Stomach (tissue), 9 donors: ENCODE data around the gene SEL1L2. TPM values are rescaled to one million over a fixed set of nuclear protein-coding genes. Genes with fewer than 3 reads are reported as not detected.

Experiments
- DNase-seq, 2 donors: peaks; one replicate each; pipeline versions ENCODE4 v3.0.0 to v3.0.0-alpha.2; 2013 to 2019
- H3K27ac ChIP-seq, 5 donors: fragments of 200-600 bp in 4 of 5; sonication (generic) in 4 of 5; one replicate each; pipeline ENCODE4 v1.5.1; 2013 to 2019; ENCODE audit warnings: mild to moderate bottlenecking in 1 of 5, moderate library complexity in 1 of 5
- H3K27me3 ChIP-seq, 3 donors: fragments of 200-600 bp; sonication (generic); one replicate each; pipeline ENCODE4 v1.5.1; 2017 to 2019; ENCODE audit warnings: mixed run types in 1 of 3
- H3K36me3 ChIP-seq, 4 donors: fragments of 200-600 bp; sonication (generic); 1 replicate in 3 of 4; 2 replicates in 1 of 4; pipeline ENCODE4 v1.5.1; 2016 to 2019
- H3K4me1 ChIP-seq, 4 donors: fragments of 200-600 bp; sonication (generic); one replicate each; pipeline ENCODE4 v1.5.1; 2016 to 2019
- H3K4me3 ChIP-seq, 4 donors: fragments of 200-600 bp; sonication (generic) in 3 of 4; one replicate each; pipeline ENCODE4 v1.5.1; 2016 to 2019; ENCODE audit warnings: mild to moderate bottlenecking in 1 of 4
- H3K9me3 ChIP-seq, 4 donors: fragments of 200-600 bp; sonication (generic); one replicate each; pipeline ENCODE4 v1.5.1; 2016 to 2019
- CTCF ChIP-seq, 7 experiments: fragments of 450-650 bp in 4 of 7; fragments of 200-600 bp in 3 of 7; sonication (generic) in 3 of 7; IDR thresholded peaks; one replicate each; pipeline ENCODE4 v1.5.1; 2016 to 2019; ENCODE audit warnings: antibody characterized with exemption in 7 of 7, control low read depth in 2 of 7, mild to moderate bottlenecking in 1 of 7
- EP300 ChIP-seq: sonication (generic); formaldehyde crosslinking; IDR thresholded peaks from one replicate; pipeline ENCODE4 v1.6.1; 2017; ENCODE audit warnings: antibody characterized with exemption
- POLR2A ChIP-seq, 4 donors: fragments of 450-650 bp; IDR thresholded peaks; one replicate each; pipeline ENCODE4 v1.6.1; 2016; ENCODE audit warnings: antibody characterized with exemption in 4 of 4, control low read depth in 2 of 4, mild to moderate bottlenecking in 1 of 4, moderate library complexity in 1 of 4
- POLR2AphosphoS5 ChIP-seq, 3 donors: sonication (generic); formaldehyde crosslinking; IDR thresholded peaks; one replicate each; pipeline ENCODE4 v1.6.1; 2016; ENCODE audit warnings: antibody characterized with exemption in 3 of 3
- WGBS, 5 donors: extraction: QIAGEN DNeasy Blood & Tissue Kit in 3 of 5; methylation state at CpG; one replicate each; pipeline versions ENCODE4 v1.1.5 to v1.1.7; 2013 to 2018; 5-methylcytosine and 5-hydroxymethylcytosine counted together
- intact Hi-C: fragments of 100-400 bp; cut with DNase I; formaldehyde crosslinking; loops from one replicate; pipeline ENCODE4 v1.15.1; 2023; ENCODE audit warnings: low total_unique reads
- polyA plus RNA-seq, 3 donors: library from polyadenylated mRNA; stranded (reverse); fragments of 200-250 nt; gene quantifications; one replicate each; pipeline ENCODE4 v1.2.3, GENCODE V29; 2013
- total RNA-seq, 5 donors: library from RNA; depleted of rRNA; stranded (reverse); fragments of >200 nt; gene quantifications; one replicate each; pipeline versions ENCODE4 v1.1.0 to v1.2.3, GENCODE V29; 2014 to 2016
- donor health status: healthy with polysubstance abuse.
- donor health status: Bipolar disorder and iron deficiency.
- donor health status: healthy.

Gene SEL1L2
- total and polyA plus RNA-seq, 8 donors = 2.2 TPM; not detected in 7

GRCh38 chr20:14012671-14013070 is 22.3 kb upstream of the SEL1L2 start:
- TF ChIP-seq POLR2A (IDR thresholded peaks at IDR 0.05) (no peak), CTCF (IDR thresholded peaks at IDR 0.05) (no peak), POLR2AphosphoS5 (IDR thresholded peaks at IDR 0.05) (no peak), EP300 (no peak)
- peaks cover 0 to 3% (median 0%) of the 10 kb centered on the region in 4 donors for H3K36me3 ChIP-seq
- 96 to 99% (median 97%) methylated on average over 3 of the region's 3 CpGs for WGBS, 5 donors
- H3K27me3 ChIP-seq = no peaks in the 10 kb centered on the region
- intact Hi-C loops = no loop called here
- H3K27ac ChIP-seq = no peak overlapping the region
- DNase-seq = no peak
- no peaks in the 10 kb centered on the region for H3K4me1 ChIP-seq
- H3K9me3 ChIP-seq = peaks cover 0 to 25% (median 13%) of the 10 kb centered on the region in 4 donors
- no peak overlapping the region for H3K4me3 ChIP-seq

DNA sequence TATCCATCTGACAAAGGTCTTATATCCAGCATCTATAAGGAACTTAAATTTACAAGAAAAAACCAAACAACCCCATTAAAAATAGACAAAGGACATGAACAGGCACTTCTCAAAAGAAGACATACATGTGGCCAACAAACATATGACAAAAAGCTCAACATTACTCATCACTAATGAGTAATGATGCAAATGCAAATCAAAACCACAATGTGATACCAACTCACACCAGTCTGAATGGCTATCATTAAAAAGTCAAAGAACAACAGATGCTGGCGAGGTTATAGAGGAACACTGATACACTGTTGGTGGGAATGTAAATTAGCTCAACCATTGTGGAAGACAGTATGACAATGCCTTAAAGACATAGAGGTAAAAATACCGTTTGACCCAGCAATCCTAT is 18.8 kb upstream of the SEL1L2 start:
- Histone ChIP-seq H3K4me3 (no peak overlapping the region), H3K9me3 (peaks cover 0 to 22% (median 10%) of the 10 kb centered on the region in 4 donors), H3K27me3 (no peaks in the 10 kb centered on the region), H3K36me3 (no peaks in the 10 kb centered on the region), H3K4me1 (no peaks in the 10 kb centered on the region), H3K27ac (no peak overlapping the region)
- DNase-seq = no peak
- intact Hi-C loops = no loop called here
- 67 to 88% (median 83%) methylated on average over 2 of the region's 2 CpGs for WGBS, 5 donors
- TF ChIP-seq POLR2A (IDR thresholded peaks at IDR 0.05) = no peak
- no peak for TF ChIP-seq EP300
- no peak for TF ChIP-seq POLR2AphosphoS5 (IDR thresholded peaks at IDR 0.05)
- TF ChIP-seq CTCF (IDR thresholded peaks at IDR 0.05) = no peak

- Histone ChIP-seq H3K4me1 (no peaks in the 10 kb centered on the region), H3K27me3 (no peaks in the 10 kb centered on the region), H3K27ac (no peak overlapping the region), H3K36me3 (peaks cover 0 to 6% (median 0%) of the 10 kb centered on the region in 4 donors), H3K9me3 (peaks cover 0 to 7% (median 0%) of the 10 kb centered on the region in 4 donors), H3K4me3 (no peak overlapping the region)
- TF ChIP-seq POLR2AphosphoS5 (IDR thresholded peaks at IDR 0.05) (no peak), CTCF (IDR thresholded peaks at IDR 0.05) (no peak), EP300 (no peak), POLR2A (IDR thresholded peaks at IDR 0.05) (no peak)
- intact Hi-C loops = no loop called here
- 91 to 96% (median 93%) methylated on average over 4 of the region's 4 CpGs for WGBS, 5 donors
- no peak for DNase-seq
These were observed 15.6 kb upstream of the SEL1L2 start for GRCh38 chr20:14005996-14006395.

GRCh38 chr20:14000917-14001316 is 10.5 kb upstream of the SEL1L2 start:
- intact Hi-C loops = no loop called here
- 92 to 98% (median 93%) methylated on average over 1 of the region's 1 CpG for WGBS, 5 donors

More at GRCh38 chr20:14000917-14001316, 10.5 kb upstream of the SEL1L2 start:
- H3K36me3 ChIP-seq = peaks cover 0 to 6% (median 0%) of the 10 kb centered on the region in 4 donors
- no peak overlapping the region for H3K27ac ChIP-seq
- H3K4me1 ChIP-seq = peaks cover 3 to 31% (median 9%) of the 10 kb centered on the region in 4 donors
- DNase-seq = no peak
- TF ChIP-seq CTCF (IDR thresholded peaks at IDR 0.05) = no peak
- H3K4me3 ChIP-seq = no peak overlapping the region
- H3K27me3 ChIP-seq = peaks cover 0 to 5% (median 0%) of the 10 kb centered on the region in 3 donors
- H3K9me3 ChIP-seq = no peaks in the 10 kb centered on the region
